GM12878 (cell line): ENCODE measurements around the gene PHLDA2. TPM values are rescaled to one million over a fixed set of nuclear protein-coding genes. Genes with fewer than 3 reads are reported as not detected.

ENCODE experiments used
- ATAC-seq: fragments of 200-7000 bp; cut with Tn5 transposase; 3 replicates; pipeline ENCODE4 v1.9.1; 2020; ENCODE audit warnings: mild to moderate bottlenecking, moderate library complexity
- BruUV-seq: library from RNA; stranded (reverse); fragments of 400-500 nt; replicated peaks from 2 replicates; lab custom pipeline; 2021; lab: Mats Ljungman, UMichigan
- CTCF ChIA-PET: fragments of 300-600 bp; sonication (Branson Sonifier 250); formaldehyde crosslinking; extraction: SDS; loops from one replicate; lab custom pipeline; 2021; ENCODE audit warnings: inconsistent platforms; lab: Yijun Ruan, JAX
- POLR2A ChIA-PET: fragments of 350-600 bp; formaldehyde crosslinking; extraction: SDS; loops from one replicate; lab custom pipeline; 2021; ENCODE audit warnings: inconsistent platforms; lab: Charles Lee
- RAD21 ChIA-PET: fragments of 300-600 bp; sonication (Branson Sonifier 250); formaldehyde crosslinking; loops from one replicate; lab custom pipeline; 2023; ENCODE audit warnings: antibody characterized with exemption; ENCODE audit not compliant: unreplicated experiment; lab: Charles Lee
- SMC1A ChIA-PET: fragments of 300-600 bp; sonication (Branson Sonifier 250); formaldehyde crosslinking; loops from one replicate; lab custom pipeline; 2023; ENCODE audit not compliant: unreplicated experiment, uncharacterized antibody; lab: Charles Lee
- DNase-seq: peaks from one replicate; pipeline ENCODE4 v3.0.0-alpha.2; 2011; ENCODE audit warnings: low read depth, low spot score
- FAIRE-seq: peaks from 3 replicates; lab custom pipeline; 2011; peaks lifted over from hg19 to GRCh38; lab: Jason Lieb, UNC
- H2AFZ ChIP-seq: 2 replicates; pipeline ENCODE4 v1.6.0; 2011; ENCODE audit warnings: low read depth, low read length, control low read depth; ENCODE audit not compliant: control insufficient read depth
- H3K27ac ChIP-seq: 2 replicates; pipeline ENCODE4 v1.5.1; 2011; ENCODE audit warnings: control low read depth; ENCODE audit not compliant: control insufficient read depth, insufficient read depth
- H3K27me3 ChIP-seq, 2 experiments: replicated peaks in 1 of 2; 2 replicates each; pipeline versions ENCODE4 v1.6.0 to v1.6.1; 2011; ENCODE audit warnings: low read length in 1 of 2; ENCODE audit not compliant: control insufficient read depth in 2 of 2, insufficient read depth in 2 of 2
- H3K36me3 ChIP-seq, 2 experiments: 2 replicates each; pipeline ENCODE4 v1.5.1; 2011; ENCODE audit warnings: low read length in 1 of 2; ENCODE audit not compliant: control insufficient read depth in 2 of 2, insufficient read depth in 2 of 2
- H3K4me1 ChIP-seq: 2 replicates; pipeline ENCODE4 v1.6.1; 2011; ENCODE audit warnings: mild to moderate bottlenecking, low read length, moderate library complexity, mixed read lengths; ENCODE audit not compliant: control insufficient read depth, insufficient read depth
- H3K4me2 ChIP-seq: 2 replicates; pipeline ENCODE4 v1.6.0; 2011; ENCODE audit warnings: control low read depth; ENCODE audit not compliant: control insufficient read depth, insufficient read depth
- H3K4me3 ChIP-seq: fragments of 200-600 bp; sonication (generic); 2 replicates; pipeline ENCODE4 v1.5.1; 2016
- H3K79me2 ChIP-seq: 2 replicates; pipeline ENCODE4 v1.6.0; 2011; ENCODE audit warnings: low read length; ENCODE audit not compliant: control insufficient read depth, insufficient read depth
- H3K9ac ChIP-seq: 2 replicates; pipeline ENCODE4 v1.8.0; 2011; ENCODE audit warnings: low read length, control low read depth, mixed read lengths; ENCODE audit not compliant: control insufficient read depth, insufficient read depth
- H3K9me3 ChIP-seq: replicated peaks from 3 replicates; pipeline ENCODE4 v1.5.1; 2011; ENCODE audit warnings: mild to moderate bottlenecking, low read length; ENCODE audit not compliant: control insufficient read depth, insufficient read depth
- H4K20me1 ChIP-seq: 2 replicates; pipeline ENCODE4 v1.6.0; 2011; ENCODE audit not compliant: control insufficient read depth, insufficient read depth
- EED ChIP-seq: sonication (generic); IDR thresholded peaks from 2 replicates; pipeline ENCODE4 v1.6.1; 2016; ENCODE audit warnings: antibody characterized with exemption, low read depth
- EZH2 ChIP-seq: IDR thresholded peaks from 2 replicates; pipeline ENCODE4 v1.6.1; 2012; ENCODE audit warnings: low read depth, mild to moderate bottlenecking, control low read depth, inconsistent platforms, low read length, borderline replicate concordance; ENCODE audit not compliant: control insufficient read depth
- MTA3 ChIP-seq: IDR thresholded peaks from 2 replicates; pipeline ENCODE4 v1.6.1; 2012; ENCODE audit warnings: low read length, inconsistent platforms, borderline replicate concordance
- NR2C2 ChIP-seq: IDR thresholded peaks from 2 replicates; pipeline ENCODE4 v1.6.1; 2011; ENCODE audit warnings: borderline replicate concordance, low read depth; ENCODE audit not compliant: control insufficient read depth, insufficient read length
- SP1 ChIP-seq: IDR thresholded peaks from one replicate; pipeline ENCODE4 v1.6.1; 2011; ENCODE audit warnings: low read depth, low read length
- STAT3 ChIP-seq: IDR thresholded peaks from 2 replicates; pipeline ENCODE4 v1.6.1; 2011; ENCODE audit warnings: low read depth, low read length, improper control_type of control experiment
- TAF1 ChIP-seq: IDR thresholded peaks from 2 replicates; pipeline ENCODE4 v1.6.1; 2011; ENCODE audit warnings: mild to moderate bottlenecking, low read depth, low read length, borderline replicate concordance
- whole genome bisulfite sequencing: methylation state at CpG from one replicate; pipeline ENCODE4 v1.1.6; 2016; ENCODE audit warnings: low lambda C conversion rate; ENCODE audit not compliant: insufficient replicate concordance, insufficient coverage; ENCODE audit errors: missing lambda C conversion rate; 5-methylcytosine and 5-hydroxymethylcytosine counted together
- in situ Hi-C: fragments of 300-500 bp; cut with MboI; formaldehyde crosslinking; loops from 9 replicates; pipeline ENCODE4 v1.14.3; 2018; ENCODE audit warnings: mixed read lengths
- intact Hi-C: fragments of 100-400 bp; cut with micrococcal nuclease; formaldehyde crosslinking; loops from one replicate; pipeline ENCODE4 v1.14.2; 2022; ENCODE audit not compliant: unreplicated experiment
- polyA plus RNA-seq, 11 experiments: library from polyadenylated mRNA; depleted of rRNA in 4 of 11; unstranded in 6 of 11; stranded (reverse) in 5 of 11; fragments of >200 nt; fragmentation: Nextera tagmentation in 4 of 11; fragmentation: Illumina TruSeq in 1 of 11; extraction: Ambion mirVana in 4 of 11; extraction: Trizol in 1 of 11; gene quantifications; 1 replicate in 1 of 11; 2 replicates in 10 of 11; pipeline versions ENCODE4 v1.2.1 to v1.2.3, GENCODE V29; 2011 to 2016; ENCODE audit warnings: inconsistent platforms in 2 of 11, missing spikeins in 2 of 11, low read depth in 1 of 11
- total RNA-seq, 4 experiments: library from RNA; depleted of rRNA in 3 of 4; stranded (reverse); fragments of >200 nt in 3 of 4; fragmentation: Illumina TruSeq in 1 of 4; extraction: Trizol in 1 of 4; gene quantifications; 2 replicates each; pipeline versions ENCODE4 v1.2.1 to v1.2.3, GENCODE V29; 2013 to 2021
- TF ChIP-seq, protein P1 (sequence below): IDR thresholded peaks from 2 replicates; pipeline ENCODE4 v1.6.1; 2012; ENCODE audit warnings: low read length, inconsistent platforms
- TF ChIP-seq, protein P2 (sequence below): fragments of 450-650 bp; formaldehyde crosslinking; IDR thresholded peaks from 2 replicates; pipeline ENCODE4 v1.4.0; 2020; ENCODE audit warnings: mild to moderate bottlenecking, moderate library complexity
- TF ChIP-seq, protein P3 (sequence below): IDR thresholded peaks from 2 replicates; pipeline ENCODE4 v1.6.1; 2011; ENCODE audit warnings: borderline replicate concordance, low read depth, mild to moderate bottlenecking, moderate library complexity, low read length; ENCODE audit not compliant: insufficient read depth, poor library complexity, severe bottlenecking

PHLDA2 gene
- total and polyA plus RNA-seq, 10 of the 15 experiments (the other 5 are each of a cell fraction or from before 2014, with no cell fraction given) = 0.15 to 0.49 (median 0.16) TPM; not detected in 7

DNA sequence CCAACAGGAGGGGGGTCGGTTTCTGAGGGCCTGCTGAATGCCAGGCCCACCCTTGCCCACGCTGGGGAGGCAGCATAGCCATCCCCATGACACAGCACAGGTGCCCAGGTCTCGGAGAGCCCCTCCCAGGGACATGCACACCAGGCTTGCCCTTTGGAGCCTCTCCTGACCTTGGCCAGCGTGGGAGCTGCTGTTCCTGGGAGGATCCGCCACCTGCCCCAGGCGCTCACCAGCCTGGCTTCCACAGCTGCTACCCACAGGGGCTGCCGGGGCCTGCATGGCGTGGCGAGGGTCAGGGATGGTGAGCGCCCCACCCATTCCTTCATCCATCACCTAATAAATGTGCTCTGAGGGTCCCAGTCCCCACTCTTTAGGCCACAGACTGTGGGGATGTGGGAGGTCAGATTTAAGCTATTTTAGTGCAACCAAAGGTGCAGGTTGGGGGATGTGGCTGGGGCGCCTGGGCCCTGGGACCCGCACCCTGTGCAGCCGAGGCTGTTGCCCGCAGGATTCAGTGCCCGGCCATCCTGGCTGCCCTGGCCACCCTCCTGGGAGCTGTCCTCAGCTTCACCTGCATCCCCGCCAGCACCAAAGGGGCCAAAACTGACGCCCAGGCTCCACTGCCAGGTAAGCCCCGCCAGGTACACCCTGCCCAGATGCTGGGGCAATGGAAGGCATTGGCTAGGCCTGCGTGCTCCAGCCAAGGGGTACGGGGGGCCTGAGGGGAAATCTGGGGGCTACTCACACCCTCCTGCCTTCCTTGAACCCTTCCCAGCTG lies 12.9 kb downstream of the PHLDA2 start:
- intact Hi-C loops = no loop called here
- no peaks in the 10 kb centered on the region for H3K79me2 ChIP-seq
- no peaks in the 10 kb centered on the region for H3K27me3 ChIP-seq
- H3K9ac ChIP-seq = no peak overlapping the region
- H3K4me2 ChIP-seq = no peak overlapping the region
- no peaks in the 10 kb centered on the region for H3K9me3 ChIP-seq
- H3K4me3 ChIP-seq = no peak overlapping the region
- FAIRE-seq = no peak
- no peaks in the 10 kb centered on the region for H4K20me1 ChIP-seq
- in situ Hi-C loops = no loop called here
- POLR2A ChIA-PET = no interaction called here
- no peaks in the 10 kb centered on the region for H3K36me3 ChIP-seq
- H3K27ac ChIP-seq = no peak overlapping the region
- SMC1A ChIA-PET = no interaction called here
- BruUV-seq = no TSS peak
- DNase-seq = no peak
- no peaks in the 10 kb centered on the region for H3K4me1 ChIP-seq
- CTCF ChIA-PET = interaction anchor here (1.0 kb wide), 1 partner anchor 385 kb away, joined by 3 read pairs; no protein-coding TSS in a partner anchor
- 52% methylated on average over 20 of the region's 20 CpGs for WGBS
- RAD21 ChIA-PET = no interaction called here
- ATAC-seq = no peak
- no peak overlapping the region for H2AFZ ChIP-seq
- TF ChIP-seq SP1 (no peak), NR2C2 (no peak), EED (no peak), EZH2 (no peak), STAT3 (no peak), TAF1 (no peak), MTA3 (no peak)
- TF ChIP-seq, protein P1, sequence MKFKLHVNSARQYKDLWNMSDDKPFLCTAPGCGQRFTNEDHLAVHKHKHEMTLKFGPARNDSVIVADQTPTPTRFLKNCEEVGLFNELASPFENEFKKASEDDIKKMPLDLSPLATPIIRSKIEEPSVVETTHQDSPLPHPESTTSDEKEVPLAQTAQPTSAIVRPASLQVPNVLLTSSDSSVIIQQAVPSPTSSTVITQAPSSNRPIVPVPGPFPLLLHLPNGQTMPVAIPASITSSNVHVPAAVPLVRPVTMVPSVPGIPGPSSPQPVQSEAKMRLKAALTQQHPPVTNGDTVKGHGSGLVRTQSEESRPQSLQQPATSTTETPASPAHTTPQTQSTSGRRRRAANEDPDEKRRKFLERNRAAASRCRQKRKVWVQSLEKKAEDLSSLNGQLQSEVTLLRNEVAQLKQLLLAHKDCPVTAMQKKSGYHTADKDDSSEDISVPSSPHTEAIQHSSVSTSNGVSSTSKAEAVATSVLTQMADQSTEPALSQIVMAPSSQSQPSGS = no peak
- TF ChIP-seq, protein P2, sequence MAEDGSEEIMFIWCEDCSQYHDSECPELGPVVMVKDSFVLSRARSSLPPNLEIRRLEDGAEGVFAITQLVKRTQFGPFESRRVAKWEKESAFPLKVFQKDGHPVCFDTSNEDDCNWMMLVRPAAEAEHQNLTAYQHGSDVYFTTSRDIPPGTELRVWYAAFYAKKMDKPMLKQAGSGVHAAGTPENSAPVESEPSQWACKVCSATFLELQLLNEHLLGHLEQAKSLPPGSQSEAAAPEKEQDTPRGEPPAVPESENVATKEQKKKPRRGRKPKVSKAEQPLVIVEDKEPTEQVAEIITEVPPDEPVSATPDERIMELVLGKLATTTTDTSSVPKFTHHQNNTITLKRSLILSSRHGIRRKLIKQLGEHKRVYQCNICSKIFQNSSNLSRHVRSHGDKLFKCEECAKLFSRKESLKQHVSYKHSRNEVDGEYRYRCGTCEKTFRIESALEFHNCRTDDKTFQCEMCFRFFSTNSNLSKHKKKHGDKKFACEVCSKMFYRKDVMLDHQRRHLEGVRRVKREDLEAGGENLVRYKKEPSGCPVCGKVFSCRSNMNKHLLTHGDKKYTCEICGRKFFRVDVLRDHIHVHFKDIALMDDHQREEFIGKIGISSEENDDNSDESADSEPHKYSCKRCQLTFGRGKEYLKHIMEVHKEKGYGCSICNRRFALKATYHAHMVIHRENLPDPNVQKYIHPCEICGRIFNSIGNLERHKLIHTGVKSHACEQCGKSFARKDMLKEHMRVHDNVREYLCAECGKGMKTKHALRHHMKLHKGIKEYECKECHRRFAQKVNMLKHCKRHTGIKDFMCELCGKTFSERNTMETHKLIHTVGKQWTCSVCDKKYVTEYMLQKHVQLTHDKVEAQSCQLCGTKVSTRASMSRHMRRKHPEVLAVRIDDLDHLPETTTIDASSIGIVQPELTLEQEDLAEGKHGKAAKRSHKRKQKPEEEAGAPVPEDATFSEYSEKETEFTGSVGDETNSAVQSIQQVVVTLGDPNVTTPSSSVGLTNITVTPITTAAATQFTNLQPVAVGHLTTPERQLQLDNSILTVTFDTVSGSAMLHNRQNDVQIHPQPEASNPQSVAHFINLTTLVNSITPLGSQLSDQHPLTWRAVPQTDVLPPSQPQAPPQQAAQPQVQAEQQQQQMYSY (CRISPR knock-in tag) = no peak
- TF ChIP-seq, protein P3, sequence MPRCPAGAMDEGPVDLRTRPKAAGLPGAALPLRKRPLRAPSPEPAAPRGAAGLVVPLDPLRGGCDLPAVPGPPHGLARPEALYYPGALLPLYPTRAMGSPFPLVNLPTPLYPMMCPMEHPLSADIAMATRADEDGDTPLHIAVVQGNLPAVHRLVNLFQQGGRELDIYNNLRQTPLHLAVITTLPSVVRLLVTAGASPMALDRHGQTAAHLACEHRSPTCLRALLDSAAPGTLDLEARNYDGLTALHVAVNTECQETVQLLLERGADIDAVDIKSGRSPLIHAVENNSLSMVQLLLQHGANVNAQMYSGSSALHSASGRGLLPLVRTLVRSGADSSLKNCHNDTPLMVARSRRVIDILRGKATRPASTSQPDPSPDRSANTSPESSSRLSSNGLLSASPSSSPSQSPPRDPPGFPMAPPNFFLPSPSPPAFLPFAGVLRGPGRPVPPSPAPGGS = no peak
